ENCODE data around the gene HDAC10. TPM values are rescaled to one million over a fixed set of nuclear protein-coding genes. Genes with fewer than 3 reads are reported as not detected.
A peak's percentile ranks its signal among the peaks of the same experiment; 100 is the strongest.

Gene HDAC10
- total RNA-seq, 1 donor from 2014 or later: 36.8 TPM

DNA sequence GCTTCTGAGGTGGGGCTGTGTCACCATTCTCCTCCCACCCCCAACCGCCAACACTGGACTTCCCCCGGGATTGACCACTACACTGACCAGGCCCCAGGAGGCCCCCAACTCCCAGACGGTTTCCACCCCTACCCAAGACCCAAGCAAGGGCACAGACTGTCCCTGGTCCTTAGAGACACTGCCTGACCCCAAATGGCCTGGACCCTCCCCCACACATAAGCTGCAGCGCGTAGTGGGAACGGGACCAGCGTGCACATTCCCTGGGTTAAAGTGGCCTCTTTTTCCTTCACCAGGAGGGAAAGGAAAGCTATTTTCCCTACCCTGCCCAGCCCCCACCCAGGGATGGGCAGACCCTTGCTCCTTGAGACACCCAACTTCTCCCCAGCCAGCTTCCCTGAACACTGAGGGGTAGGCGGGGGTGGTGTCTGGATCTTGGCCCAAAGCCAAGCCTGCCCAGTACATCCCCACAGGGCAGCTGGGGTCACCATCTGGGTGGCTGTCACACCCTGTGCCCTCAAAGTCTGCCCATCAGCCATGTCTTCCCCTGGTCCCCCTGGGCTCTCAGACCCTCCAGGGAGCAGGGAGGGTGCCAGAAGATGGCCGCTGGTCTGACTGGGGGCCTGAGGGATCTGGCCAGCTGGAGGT is 12.0 kb upstream of the HDAC10 start:
- Mint-ChIP-seq H3K27ac (ENCODE audit: unreplicated experiment) (no peak overlapping the region), H3K27me3 (ENCODE audit: low read depth) (no peaks in the 10 kb centered on the region), H3K9me3 (ENCODE audit: low read depth) (no peaks in the 10 kb centered on the region), H3K4me3 (ENCODE audit: unreplicated experiment) (no peak overlapping the region), H3K4me1 (ENCODE audit: low read depth) (peaks cover 16% of the 10 kb centered on the region), H3K36me3 (ENCODE audit: low read depth) (no peaks in the 10 kb centered on the region)
- TF ChIP-seq, protein P1, sequence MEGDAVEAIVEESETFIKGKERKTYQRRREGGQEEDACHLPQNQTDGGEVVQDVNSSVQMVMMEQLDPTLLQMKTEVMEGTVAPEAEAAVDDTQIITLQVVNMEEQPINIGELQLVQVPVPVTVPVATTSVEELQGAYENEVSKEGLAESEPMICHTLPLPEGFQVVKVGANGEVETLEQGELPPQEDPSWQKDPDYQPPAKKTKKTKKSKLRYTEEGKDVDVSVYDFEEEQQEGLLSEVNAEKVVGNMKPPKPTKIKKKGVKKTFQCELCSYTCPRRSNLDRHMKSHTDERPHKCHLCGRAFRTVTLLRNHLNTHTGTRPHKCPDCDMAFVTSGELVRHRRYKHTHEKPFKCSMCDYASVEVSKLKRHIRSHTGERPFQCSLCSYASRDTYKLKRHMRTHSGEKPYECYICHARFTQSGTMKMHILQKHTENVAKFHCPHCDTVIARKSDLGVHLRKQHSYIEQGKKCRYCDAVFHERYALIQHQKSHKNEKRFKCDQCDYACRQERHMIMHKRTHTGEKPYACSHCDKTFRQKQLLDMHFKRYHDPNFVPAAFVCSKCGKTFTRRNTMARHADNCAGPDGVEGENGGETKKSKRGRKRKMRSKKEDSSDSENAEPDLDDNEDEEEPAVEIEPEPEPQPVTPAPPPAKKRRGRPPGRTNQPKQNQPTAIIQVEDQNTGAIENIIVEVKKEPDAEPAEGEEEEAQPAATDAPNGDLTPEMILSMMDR (IDR thresholded peaks at IDR 0.05): no peak
- DNase-seq (ENCODE audit: low spot score): no peak

- Mint-ChIP-seq H3K36me3 (ENCODE audit: low read depth) (no peaks in the 10 kb centered on the region), H3K27ac (ENCODE audit: unreplicated experiment) (peak overlapping the region; percentile 65), H3K4me3 (ENCODE audit: unreplicated experiment) (peak overlapping the region; percentile 65), H3K4me1 (ENCODE audit: low read depth) (peaks cover 14% of the 10 kb centered on the region), H3K27me3 (ENCODE audit: low read depth) (no peaks in the 10 kb centered on the region), H3K9me3 (ENCODE audit: low read depth) (no peaks in the 10 kb centered on the region)
- TF ChIP-seq, protein P1 (IDR thresholded peaks at IDR 0.05): no peak
- DNase-seq (ENCODE audit: low spot score): no peak
These were observed 11.4 kb upstream of the HDAC10 start for GRCh38 chr22:50262460-50262911.

- Mint-ChIP-seq H3K27me3 (ENCODE audit: low read depth) (no peaks in the 10 kb centered on the region), H3K27ac (ENCODE audit: unreplicated experiment) (peak within 1 kb of the TSS; percentile 65), H3K9me3 (ENCODE audit: low read depth) (no peaks in the 10 kb centered on the region), H3K36me3 (ENCODE audit: low read depth) (no peaks in the 10 kb centered on the region), H3K4me3 (ENCODE audit: unreplicated experiment) (peak within 1 kb of the TSS; percentile 77), H3K4me1 (ENCODE audit: low read depth) (peaks cover 14% of the 10 kb centered on the region)
- no peak for DNase-seq (ENCODE audit: low spot score)
- TF ChIP-seq, protein P1 (IDR thresholded peaks at IDR 0.05): no peak
These were observed 10.8 kb upstream of the HDAC10 start, which contains the start of gene MAPK12 for GRCh38 chr22:50261615-50262459. MAPK12 (minus strand) TSS chr22:50261683; CDS start chr22:50261509, 174 bp downstream.

- no peak for DNase-seq (ENCODE audit: low spot score)
- H3K4me3 Mint-ChIP-seq (ENCODE audit: unreplicated experiment): peak overlapping the region; percentile 77
- TF ChIP-seq, protein P1 (IDR thresholded peaks at IDR 0.05): no peak
- H3K27ac Mint-ChIP-seq (ENCODE audit: unreplicated experiment): peak overlapping the region; percentile 63
- no peaks in the 10 kb centered on the region for H3K9me3 Mint-ChIP-seq (ENCODE audit: low read depth)
- H3K27me3 Mint-ChIP-seq (ENCODE audit: low read depth): no peaks in the 10 kb centered on the region
- no peaks in the 10 kb centered on the region for H3K36me3 Mint-ChIP-seq (ENCODE audit: low read depth)
- peaks cover 14% of the 10 kb centered on the region for H3K4me1 Mint-ChIP-seq (ENCODE audit: low read depth)
These were observed 9.9 kb upstream of the HDAC10 start for GRCh38 chr22:50260801-50261614.

DNA sequence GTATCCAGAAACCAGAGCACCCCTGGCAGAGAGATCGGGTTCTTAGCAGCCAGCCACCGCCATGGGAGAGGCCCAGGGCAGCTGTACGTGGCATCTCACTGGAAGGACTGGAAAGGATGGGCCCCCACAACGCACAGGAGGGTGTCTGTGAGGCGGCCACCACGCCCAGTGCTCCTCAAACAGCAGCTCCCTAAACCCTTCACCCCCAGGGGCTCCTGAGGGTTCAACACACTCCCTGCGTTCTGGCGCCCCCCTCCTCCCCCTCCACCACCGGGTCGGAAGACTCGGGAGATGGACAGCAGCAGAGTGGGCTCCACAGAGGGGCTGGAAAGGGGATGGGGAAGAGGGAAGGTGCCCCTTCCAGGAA is 9.4 kb upstream of the HDAC10 start:
- Mint-ChIP-seq H3K27me3 (ENCODE audit: low read depth) (no peaks in the 10 kb centered on the region), H3K4me3 (ENCODE audit: unreplicated experiment) (peak overlapping the region; percentile 77), H3K27ac (ENCODE audit: unreplicated experiment) (peak overlapping the region; percentile 63), H3K36me3 (ENCODE audit: low read depth) (no peaks in the 10 kb centered on the region), H3K9me3 (ENCODE audit: low read depth) (no peaks in the 10 kb centered on the region), H3K4me1 (ENCODE audit: low read depth) (peaks cover 14% of the 10 kb centered on the region)
- no peak for DNase-seq (ENCODE audit: low spot score)
- TF ChIP-seq, protein P1 (IDR thresholded peaks at IDR 0.05): no peak
